Karpas-422 (cell line): ENCODE measurements around the gene CCIN. TPM values are rescaled to one million over a fixed set of nuclear protein-coding genes. Genes with fewer than 3 reads are reported as not detected.

ENCODE experiments used
- DNase-seq: peaks from one replicate; pipeline ENCODE4 v3.0.0-alpha.2; 2015
- H2AFZ ChIP-seq: fragments of 200-600 bp; sonication (generic); 2 replicates; pipeline ENCODE4 v1.6.1; 2014; ENCODE audit warnings: antibody characterized with exemption, low read length, mixed read lengths
- H3K27ac ChIP-seq: fragments of 200-600 bp; sonication (generic); 2 replicates; pipeline ENCODE4 v1.5.1; 2014; ENCODE audit warnings: mild to moderate bottlenecking, low read length, moderate library complexity
- H3K27me3 ChIP-seq: fragments of 200-600 bp; sonication (generic); 2 replicates; pipeline ENCODE4 v1.6.1; 2014; ENCODE audit warnings: low read length, mixed read lengths
- H3K36me3 ChIP-seq: fragments of 200-600 bp; sonication (generic); 2 replicates; pipeline ENCODE4 v1.6.1; 2014; ENCODE audit warnings: low read length, mixed read lengths; ENCODE audit not compliant: insufficient read depth
- H3K4me1 ChIP-seq: fragments of 200-600 bp; sonication (generic); 2 replicates; pipeline ENCODE4 v1.6.1; 2014; ENCODE audit warnings: mild to moderate bottlenecking, low read length, mixed read lengths
- H3K4me2 ChIP-seq: fragments of 200-600 bp; sonication (generic); 2 replicates; pipeline ENCODE4 v1.6.1; 2014; ENCODE audit warnings: low read length, low read depth, mild to moderate bottlenecking; ENCODE audit not compliant: poor library complexity, severe bottlenecking
- H3K4me3 ChIP-seq: fragments of 200-600 bp; sonication (generic); 2 replicates; pipeline ENCODE4 v1.5.1; 2014; ENCODE audit warnings: mild to moderate bottlenecking, antibody characterized with exemption, low read length, mixed read lengths
- H3K79me2 ChIP-seq: fragments of 200-600 bp; sonication (generic); 2 replicates; pipeline ENCODE4 v1.6.1; 2014; ENCODE audit warnings: mild to moderate bottlenecking, low read length, mixed read lengths
- H3K9ac ChIP-seq: fragments of 200-600 bp; sonication (generic); 2 replicates; pipeline ENCODE4 v1.6.0; 2014; ENCODE audit warnings: low read length
- H3K9me2 ChIP-seq: fragments of 200-600 bp; sonication (generic), shearing (Covaris generic); replicated peaks from 2 replicates; pipeline ENCODE4 v1.6.0; 2014; ENCODE audit warnings: mild to moderate bottlenecking, low read length, moderate library complexity; ENCODE audit not compliant: insufficient read depth
- H3K9me3 ChIP-seq: fragments of 300-700, 200-600 bp; sonication (generic); 2 replicates; pipeline ENCODE4 v1.6.1; 2014; ENCODE audit warnings: low read length, mixed read lengths
- H4K20me1 ChIP-seq: fragments of 200-600 bp; sonication (generic); 2 replicates; pipeline ENCODE4 v1.6.1; 2014; ENCODE audit warnings: mild to moderate bottlenecking, antibody characterized with exemption, low read length, low read depth; ENCODE audit not compliant: insufficient read depth
- total RNA-seq: library from RNA; depleted of rRNA; stranded (reverse); fragments of >200 nt; shearing (Covaris generic); gene quantifications from 2 replicates; pipeline ENCODE4 v1.2.3, GENCODE V29; 2014; ENCODE audit warnings: low replicate concordance; rRNA removed

Gene CCIN
- total RNA-seq, 1 experiment from 2014 or later, result not detected

- peaks cover 31% of the 10 kb centered on the region; the same call in 1 of the 2 replicates for H3K79me2 ChIP-seq
- no peak overlapping the region for H3K27ac ChIP-seq
- H3K9ac ChIP-seq, result no peak overlapping the region
- no peaks in the 10 kb centered on the region for H3K9me3 ChIP-seq
- no peak overlapping the region for H2AFZ ChIP-seq
- no peaks in the 10 kb centered on the region for H3K27me3 ChIP-seq
- peaks cover 48% of the 10 kb centered on the region for H3K36me3 ChIP-seq
- no peak for DNase-seq
- H3K4me3 ChIP-seq, result no peak overlapping the region
- H3K4me2 ChIP-seq, result no peak overlapping the region
- peaks cover 23% of the 10 kb centered on the region; the same call in 1 of the 2 replicates for H4K20me1 ChIP-seq
- no peaks in the 10 kb centered on the region for H3K9me2 ChIP-seq
- H3K4me1 ChIP-seq, result no peaks in the 10 kb centered on the region
Observed at GRCh38 chr9:36218411-36218901, 49.3 kb downstream of the CCIN start.

Other genes starting within 250 kb of the CCIN start
- gene OR2S2, start 211.2 kb upstream of the CCIN start, total RNA-seq, result not detected in 2 replicates
- 2.3 and 2.6 TPM in 2 replicates for gene RECK, start 132.5 kb upstream of the CCIN start, total RNA-seq
- gene GLIPR2, start 32.7 kb upstream of the CCIN start, total RNA-seq, result 0.51 and 0.75 TPM in 2 replicates
- 147 and 172 TPM in 2 replicates for gene CLTA, start 21.5 kb downstream of the CCIN start, total RNA-seq
- gene GNE, start 89.1 kb downstream of the CCIN start, total RNA-seq, result 14.8 and 17.2 TPM in 2 replicates
- 18.9 and 55.1 TPM in 2 replicates for gene RNF38, start 230.9 kb downstream of the CCIN start, total RNA-seq